SIG-M5 treated with dmso at 0.1 percent for 504 hours (cell line): ENCODE measurements around the gene FKBP5.
"Not testable (repeated sequence)": the region's sequence is repeated elsewhere in the genome, so short reads cannot be mapped to it uniquely, and the experiment has no call there.

Source experiments
- DNase-seq: peaks from one replicate; lab custom pipeline; 2025; ENCODE audit not compliant: unreplicated experiment; lab: John Stamatoyannopoulos, UW

The FKBP5 gene

DNA sequence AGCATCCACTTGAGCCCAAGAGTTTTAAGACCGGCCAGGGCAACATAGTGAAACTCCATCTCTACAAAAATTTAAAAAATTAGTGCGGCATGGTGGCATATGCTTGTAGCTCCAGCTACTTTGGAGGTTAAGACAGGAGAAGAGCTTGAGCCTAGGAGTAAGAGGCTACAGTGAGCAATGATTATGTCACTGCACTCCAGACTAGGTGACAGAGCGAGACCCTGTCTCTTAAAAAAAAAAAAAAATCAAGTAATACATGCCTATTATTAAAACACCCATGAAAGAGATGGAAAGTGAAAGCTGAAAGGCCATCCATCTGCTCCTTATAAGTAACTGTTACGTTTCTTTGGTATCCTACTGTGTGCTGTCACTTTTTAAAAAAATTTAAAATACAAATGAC, 66.4 kb downstream of the FKBP5 start:
- no peak for DNase-seq

DNA sequence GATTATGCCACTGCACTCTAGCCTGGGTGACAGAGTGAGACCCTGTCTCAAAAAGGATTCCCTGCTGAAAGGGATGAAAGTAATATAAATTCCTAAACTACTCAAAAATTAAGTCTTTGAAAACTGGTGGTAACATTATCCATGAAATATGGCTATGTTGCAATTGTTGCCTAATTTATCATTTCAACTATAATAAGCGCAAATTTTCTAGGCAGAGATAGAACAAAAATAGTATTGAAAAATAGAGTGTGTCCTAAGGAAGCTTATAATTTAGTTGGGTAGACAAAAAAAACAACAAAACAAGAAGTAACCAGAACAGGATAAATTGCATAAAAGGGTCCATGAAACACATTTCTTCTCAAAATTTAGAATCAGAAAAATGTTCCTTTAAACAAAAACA, 68.0 kb downstream of the FKBP5 start:
- DNase-seq: no peak

DNA sequence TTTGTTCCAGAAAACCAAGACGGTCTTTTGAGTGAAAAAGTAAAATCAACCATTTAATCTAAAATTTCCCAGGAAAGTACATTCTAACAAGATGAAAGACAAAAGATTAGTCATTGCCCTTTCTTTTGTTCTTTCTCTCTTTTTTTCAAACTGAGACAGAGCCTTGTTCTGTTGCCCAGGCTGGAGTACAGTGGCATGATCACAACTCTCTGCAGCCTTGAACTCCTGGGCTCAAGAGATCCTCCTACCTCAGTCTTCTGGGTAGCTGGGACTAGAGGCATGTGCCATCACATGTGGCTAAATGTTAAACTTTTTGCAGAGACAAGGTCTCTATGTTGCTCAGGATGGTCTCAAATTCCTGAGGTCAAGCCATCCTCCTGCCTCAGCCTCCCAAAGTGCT, 75.0 kb downstream of the FKBP5 start:
- no peak for DNase-seq

DNA sequence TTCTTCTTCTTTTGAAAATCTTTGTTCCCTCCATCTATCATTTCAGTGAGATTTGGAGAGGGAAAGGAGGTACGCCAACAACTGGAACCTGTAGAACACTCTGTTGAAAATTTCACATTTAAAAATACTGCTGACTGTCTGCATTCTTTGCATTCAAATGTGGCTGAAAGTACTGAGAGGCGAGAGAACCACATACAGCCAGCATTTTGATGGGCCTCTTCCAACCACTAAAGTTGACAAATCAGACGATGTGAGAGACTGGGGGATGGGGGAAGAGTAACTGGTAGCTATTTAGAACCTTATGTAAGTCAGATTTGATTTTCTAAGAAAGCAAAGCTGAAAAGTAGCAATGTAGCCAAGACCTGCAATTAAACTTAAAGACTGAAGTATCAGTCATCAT, 77.5 kb downstream of the FKBP5 start:
- no peak for DNase-seq

DNA sequence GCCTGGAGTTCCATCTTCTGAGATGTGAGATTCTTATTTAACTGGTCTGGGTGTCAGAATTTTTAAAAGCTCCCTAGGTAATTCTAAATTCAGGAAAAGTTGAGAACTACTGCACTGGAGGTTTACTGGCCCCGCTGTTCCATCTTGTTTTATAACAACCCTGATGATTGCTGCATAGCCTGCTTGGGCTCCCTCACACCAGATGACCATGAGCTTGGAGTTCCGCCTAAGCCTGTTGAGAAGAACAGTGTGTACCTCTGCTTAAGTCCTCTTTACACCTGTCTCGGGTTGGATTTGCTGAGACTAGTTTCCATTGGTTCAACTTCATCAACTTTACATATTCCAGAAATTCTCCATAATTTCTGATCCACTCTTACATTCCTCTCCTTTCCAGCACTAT, 77.9 kb downstream of the FKBP5 start:
- DNase-seq: no peak

DNA sequence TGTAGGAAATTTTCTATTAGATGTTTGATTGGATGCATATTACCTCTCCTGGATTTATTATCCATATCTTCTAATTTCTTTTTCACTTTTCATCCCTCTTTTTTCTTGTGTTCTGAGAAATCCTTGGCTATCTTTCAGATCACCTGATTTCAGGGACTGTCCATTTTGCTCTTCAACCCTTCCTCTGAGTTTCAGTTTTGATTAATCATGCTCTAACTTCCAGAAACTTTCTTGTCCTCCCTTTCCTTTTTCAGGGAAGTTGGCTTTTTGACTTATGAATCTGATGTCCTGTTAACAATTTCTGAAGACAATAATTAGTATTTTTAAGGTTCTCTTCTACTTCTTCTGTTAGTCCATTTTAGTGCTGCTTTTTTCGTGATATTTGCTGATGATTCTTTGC, 79.1 kb downstream of the FKBP5 start:
- DNase-seq: no peak

DNA sequence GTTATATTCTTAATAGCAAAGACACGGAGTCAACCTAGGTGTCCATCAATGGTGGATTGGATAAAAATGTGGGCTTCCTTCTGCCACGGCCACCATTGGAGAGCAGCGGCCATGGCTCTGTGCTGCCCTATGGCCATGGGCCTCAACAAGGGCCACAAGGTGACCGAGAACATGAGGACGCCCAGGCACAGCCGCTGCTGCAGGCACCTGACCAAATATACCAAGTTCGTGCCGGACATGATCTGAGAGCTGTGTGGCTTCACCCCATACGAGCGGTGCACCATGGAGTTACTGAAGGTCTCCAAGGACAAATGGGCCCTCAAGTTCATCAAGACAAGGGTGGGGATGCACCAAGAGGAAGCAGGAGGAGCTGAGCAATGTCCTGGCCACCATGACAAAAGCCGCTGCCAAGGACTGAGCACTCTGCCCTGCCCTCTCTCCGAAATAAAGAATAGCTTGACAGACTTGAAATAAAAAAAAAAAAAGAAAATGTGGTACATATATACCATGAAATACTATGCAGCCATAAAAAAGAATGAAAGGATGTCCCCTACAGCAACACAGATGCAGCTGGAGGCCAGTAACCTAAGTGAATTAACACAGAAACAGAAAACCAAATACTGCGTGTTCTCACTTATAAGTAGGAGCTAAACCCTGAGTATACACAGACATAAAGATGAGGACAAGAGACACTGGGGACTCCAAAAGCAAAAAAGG, 81.0 kb downstream of the FKBP5 start:
- DNase-seq: no peak

DNA sequence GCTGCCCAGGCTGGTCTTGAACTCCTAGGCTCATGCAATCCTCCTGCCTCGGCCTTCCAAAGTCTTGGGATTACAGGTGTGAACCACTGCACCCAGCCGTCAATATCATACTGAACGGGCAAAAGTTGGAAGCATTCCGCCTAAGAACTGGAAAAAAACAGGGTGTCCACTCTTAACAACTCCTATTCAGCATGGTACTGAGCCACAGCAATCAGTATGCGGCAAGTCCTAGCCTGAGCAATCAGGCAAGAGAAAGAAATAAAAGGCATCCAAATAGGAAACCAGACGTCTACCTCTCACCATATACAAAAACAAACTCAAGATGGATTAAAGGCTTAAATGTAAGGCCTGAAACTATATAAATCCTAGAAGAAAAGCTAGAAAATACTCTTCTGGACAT, 83.1 kb downstream of the FKBP5 start:
- DNase-seq: no peak

DNA sequence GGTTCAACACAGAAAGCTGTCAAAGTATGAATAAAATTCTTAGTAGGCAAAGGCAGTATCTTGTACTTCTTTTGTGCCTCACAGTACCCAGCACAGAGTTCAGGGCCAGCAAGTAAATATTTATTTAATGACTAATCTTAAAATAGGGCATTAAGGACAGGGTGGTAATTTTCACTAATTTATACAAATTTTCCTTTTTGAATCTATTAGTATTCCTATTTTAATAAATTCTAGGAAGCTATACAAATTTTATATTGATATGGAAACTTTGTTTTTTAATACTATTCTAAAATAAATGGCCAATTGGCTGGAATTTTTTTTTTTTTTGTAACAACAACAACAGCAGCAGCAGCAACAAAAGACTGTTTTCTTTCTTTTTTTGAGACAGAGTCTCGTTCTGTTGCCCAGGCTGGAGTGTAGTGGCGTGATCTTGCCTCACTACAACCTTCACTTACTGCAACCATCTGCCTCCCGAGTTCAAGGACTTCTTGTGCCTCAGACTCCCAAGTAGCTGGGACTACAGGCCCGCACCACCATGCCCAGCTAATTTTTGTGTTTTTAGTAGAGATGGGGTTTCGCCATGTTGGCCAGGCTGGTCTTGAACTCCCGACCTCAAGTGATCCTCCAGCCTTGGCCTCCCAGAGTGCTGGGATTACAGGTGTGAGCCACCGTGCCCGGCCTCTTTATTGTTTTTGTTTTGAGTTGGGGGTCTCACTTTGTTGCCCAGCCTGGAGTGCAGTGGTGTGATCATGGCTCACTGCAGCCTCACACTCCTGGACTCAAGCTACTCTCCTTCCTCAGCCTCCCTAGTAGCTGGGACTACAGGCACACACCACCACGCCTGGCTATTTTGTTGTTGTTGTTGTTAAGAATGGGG, 85.2 kb downstream of the FKBP5 start:
- no peak for DNase-seq

DNA sequence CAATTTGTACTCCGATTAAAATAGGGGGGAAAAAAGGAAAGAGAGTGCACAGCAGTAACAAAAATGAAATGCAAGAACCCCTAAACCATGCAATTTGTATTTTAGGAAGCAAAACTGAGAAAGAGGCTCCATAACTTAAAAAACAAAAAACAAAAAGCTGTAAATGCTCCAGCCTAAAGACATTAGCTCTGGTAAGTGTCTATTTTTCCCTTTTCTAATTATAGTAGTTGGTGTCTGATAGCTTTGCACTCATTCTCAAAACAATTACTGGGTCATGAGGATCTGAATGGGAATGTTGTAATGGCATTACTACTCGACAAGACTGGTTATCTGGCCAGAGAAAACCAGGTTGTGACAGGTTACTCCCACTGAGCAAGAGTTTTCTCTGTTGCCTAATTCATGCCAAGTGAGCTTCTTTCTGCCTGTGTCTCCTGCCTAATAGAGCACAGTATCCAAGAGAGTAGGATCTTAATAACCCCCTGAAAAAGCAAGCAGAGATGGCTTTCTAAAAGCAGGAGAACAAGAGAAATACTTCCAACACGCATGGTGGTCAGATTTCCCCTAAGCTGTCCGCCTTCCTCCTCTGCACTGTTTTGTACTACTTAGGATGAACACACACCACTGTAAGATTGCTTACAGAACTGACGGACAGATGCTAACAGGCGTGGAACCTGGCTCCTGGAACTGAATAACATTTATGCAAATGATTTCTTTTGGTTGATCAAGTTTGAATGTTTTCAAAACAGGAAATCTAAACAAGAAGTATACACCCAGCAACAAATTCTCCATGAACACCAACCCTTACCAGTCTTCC, 86.4 kb downstream of the FKBP5 start:
- peak; percentile 22 for DNase-seq

DNA sequence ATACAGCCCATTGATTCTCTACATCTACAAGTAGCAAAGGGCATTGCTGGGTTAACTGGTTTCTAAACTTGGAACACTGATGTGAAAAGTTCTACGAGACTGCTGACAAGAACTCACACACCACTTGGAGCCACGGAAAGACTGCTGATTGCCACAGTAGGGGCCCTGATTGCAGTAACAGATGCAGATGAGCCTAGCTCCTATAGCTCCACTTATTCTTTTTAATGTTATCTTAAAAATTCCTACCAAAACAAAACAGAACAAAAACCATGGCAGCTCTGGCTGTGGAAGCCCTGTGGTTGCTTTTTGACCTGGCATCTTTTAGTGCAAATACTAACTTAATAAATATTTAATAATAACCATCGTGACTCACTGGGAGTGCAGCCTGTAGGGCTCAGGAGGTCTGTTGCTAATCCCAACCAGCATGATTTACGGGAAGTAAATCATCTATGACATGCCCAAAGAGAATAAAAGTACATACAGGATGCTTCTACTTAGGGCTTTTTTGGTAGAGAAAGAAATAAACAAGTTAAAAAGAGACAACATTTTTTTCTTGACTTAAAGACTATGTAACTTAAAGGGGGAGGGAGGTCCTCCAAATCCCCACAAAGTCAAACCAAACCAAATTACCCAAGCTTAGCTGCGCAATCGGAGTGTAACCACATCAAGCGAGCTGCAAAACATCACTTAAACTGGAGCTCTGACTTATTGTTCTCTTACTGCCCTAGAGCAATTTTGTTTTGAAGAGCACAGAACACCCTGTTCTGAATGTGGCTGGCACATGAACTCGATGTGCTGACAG, 87.2 kb downstream of the FKBP5 start:
- DNase-seq: peak; percentile 80

DNA sequence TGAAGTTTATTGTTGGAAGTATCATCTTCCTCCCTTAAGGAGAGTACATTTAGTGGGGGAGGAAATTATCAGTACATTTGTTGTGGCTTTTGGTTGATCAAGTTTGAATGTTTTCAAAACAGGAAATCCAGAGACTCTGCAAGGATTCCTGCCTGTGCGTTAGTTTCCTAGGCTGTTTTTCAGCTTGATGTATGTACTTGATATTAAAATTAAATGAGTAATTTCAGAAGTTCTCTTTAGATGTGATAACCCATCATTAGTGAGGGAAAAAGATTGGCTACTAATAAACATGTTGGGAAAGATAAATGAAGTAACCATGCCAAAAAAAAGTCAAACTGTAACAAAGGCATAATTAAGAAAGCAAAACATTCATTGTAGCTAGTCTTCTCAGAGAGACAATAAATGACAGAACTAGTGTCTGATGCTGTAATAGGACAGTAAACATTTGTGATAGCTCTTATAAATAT, 88.0 kb downstream of the FKBP5 start:
- no peak for DNase-seq

DNA sequence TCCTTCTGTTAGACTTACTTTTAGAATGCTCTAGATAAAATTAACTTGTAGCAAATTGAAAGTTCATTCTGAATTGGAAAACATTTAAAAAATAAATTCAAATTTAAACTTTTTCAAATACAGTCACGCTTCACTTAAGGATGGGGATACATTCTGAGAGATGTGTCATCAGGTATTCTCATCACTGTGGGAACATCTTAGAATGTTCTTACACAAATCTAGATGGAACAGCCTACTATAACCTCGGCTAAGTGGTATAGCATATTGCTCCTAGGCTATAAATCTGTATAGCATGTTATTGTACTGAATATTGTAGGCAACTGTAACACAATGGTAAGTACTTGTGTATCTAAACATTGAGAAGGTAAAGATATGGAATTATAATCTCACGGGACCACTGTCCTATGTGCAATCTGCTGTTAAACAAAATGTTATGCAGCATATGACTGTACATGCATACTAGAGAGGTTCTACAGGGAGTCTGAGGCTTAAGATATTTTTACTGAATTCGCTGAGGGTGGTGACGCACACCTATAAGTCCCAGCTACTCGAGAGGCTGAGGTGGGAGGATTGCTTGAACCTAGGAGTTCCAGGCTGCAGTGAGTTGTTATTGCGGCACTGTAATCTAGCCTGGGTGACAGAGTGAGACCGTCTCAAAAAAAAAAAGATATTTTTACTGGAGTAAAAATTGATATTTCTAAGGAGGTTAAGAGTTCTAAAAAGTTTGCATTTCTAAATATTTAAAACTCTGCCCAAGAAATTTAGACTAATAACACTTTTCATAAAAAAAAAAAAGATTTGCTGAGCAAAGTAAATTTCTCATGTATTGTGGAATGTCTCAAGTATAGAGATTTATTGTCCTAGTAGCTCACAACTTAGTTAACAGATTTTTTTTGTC, 88.7 kb downstream of the FKBP5 start:
- DNase-seq: no peak

DNA sequence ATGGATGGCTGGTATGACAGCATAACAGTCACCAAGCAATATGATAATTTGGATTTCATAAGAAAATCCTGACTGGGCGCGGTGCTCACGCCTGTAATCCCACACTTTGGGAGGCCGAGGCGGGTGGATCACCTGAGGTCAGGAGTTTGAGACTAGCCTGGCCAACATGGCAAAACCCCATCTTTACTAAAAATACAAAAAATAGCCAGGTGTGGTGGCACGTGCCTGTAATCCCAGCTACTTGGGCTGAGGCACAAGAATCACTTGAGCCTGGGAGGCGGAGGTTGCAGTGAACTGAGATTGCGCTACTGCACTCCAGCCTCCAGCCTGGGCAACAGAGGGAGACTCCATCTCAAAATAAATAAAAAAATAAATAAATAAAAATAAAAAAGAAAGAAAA, 90.1 kb downstream of the FKBP5 start:
- DNase-seq: not testable (repeated sequence)

DNA sequence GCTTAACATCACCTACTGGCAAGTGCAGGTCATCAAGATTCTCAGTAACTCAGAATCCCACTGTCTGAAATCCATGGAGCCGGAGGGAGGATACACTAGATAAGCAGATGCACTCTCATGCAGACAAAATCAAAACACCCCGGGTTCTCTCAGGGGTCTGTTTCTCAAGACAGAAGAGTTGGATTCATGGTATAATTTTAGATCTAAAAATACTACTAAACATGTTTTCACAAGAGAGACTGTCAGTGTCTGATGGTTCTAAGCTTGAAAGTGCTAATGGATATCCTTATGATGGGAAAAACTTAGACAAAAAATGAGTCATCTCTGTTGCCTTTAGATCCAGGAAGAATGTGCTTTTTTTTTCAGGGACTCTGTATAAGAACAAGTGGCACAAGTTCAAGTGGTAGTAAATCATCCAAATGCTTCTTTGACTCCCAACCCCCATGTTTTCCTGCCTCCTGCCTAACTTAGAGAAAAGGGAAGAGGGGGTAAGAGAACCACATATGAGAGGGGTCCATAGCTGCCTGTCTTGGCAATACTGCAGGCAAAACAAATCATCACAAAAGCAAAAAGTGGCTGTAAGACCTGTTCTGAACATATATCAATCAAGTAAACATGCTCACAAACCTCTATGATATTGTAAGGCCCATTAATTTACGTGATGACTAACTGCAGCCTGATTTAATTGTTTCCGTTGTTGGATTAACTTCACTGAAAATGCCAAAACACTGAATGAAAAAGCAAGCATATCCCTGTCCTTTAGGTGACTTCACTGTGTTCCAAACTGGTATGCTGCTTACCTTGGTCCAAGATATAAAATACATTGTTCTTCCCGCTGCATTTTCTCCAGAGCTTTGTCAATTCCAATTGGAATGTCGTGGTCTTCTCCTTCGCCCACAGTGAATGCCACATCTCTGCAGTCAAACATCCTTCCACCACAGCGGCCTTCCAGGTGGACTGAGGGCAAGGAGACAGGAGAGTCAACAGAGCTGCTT, 92.0 kb downstream of the FKBP5 start:
- DNase-seq: no peak

DNA sequence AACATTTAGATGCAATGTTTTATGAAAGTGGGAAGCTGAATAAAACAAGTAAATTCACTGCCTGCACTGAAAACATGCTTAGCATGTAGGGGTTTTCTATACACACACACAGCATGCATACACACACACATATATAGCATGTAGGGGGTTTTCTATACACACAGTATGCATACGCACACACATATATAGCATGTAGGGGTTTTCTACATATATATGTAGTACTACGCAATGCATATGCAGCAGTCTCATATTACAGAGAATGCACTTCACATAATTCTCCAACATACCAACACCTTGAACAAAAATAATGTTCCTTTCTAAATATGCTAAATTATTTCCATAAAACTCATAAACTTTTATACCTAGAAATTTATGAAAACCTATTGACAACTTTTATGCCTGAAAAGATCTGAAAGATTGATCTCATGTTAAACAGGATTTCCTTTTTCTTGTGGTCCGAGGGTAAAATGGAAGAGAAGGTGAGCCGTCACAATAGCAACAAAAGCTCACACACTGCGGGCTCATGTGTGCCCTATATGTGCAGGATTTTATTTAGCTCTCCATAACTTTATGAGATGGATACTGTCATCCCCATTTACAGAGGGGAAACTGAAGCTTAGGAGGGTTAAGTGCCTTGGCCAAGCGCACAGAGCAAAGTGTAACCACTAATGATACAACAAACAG, 94.1 kb downstream of the FKBP5 start:
- no peak for DNase-seq

DNA sequence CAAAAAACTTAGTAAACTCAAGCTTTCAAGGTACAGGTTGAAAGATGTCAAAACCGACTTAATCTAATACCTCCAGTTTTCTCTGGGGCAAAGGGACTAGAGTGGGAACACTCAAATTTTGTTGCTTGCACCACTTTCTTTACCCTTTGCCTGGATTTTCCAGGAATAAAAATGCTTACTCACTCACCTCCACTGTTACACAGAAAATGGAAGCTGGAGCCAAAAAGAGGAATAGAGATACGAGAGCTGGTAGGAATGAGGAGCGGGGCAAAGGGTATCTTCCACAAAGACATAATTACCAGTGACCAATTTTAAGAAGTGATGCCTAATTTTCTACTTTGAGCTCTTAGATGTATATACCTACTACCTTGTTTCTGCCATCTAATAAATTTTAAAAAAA, 96.5 kb downstream of the FKBP5 start:
- DNase-seq: no peak

DNA sequence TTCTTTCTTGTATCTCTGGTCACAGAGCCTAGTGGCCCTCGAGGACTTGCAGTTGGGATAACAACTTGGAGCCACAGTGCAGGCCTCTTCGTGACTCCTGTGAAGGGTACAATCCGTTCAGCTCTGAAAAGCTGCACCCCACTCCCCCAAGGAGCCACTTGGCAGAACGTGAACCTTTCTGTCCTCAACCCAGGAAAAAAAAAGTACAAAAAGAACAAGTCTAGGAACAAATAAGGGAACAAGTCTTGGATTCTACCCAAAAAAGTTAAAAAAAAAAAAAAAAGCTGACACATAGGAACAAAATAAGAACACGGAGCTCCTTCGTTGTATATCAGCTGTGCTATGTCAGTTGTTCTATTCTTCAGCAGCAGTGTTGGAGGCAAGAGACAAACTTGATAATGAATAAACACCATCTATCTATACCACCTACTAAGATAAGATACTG, 98.1 kb downstream of the FKBP5 start:
- DNase-seq: no peak
